G401 (cell line): Measurements from ENCODE around the gene ATP8A1. TPM values are rescaled to one million over a fixed set of nuclear protein-coding genes. Genes with fewer than 3 reads are reported as not detected.
"Not testable (repeated sequence)": the region's sequence is repeated elsewhere in the genome, so short reads cannot be mapped to it uniquely, and the experiment has no call there.

Experiments
- DNase-seq: peaks from one replicate; pipeline ENCODE4 v3.0.0-alpha.2; 2015; ENCODE audit warnings: low spot score
- in situ Hi-C: cut with HindIII; loops from 2 replicates; pipeline ENCODE4 v1.10.0; 2016; ENCODE audit warnings: low sequenced_read_pairs, mixed read lengths
- total RNA-seq: library from RNA; depleted of rRNA; stranded (reverse); fragments of >200 nt; shearing (Covaris generic); gene quantifications from 2 replicates; pipeline ENCODE4 v1.2.3, GENCODE V29; 2014

Gene ATP8A1
- total RNA-seq, 1 experiment from 2014 or later = 9.2 TPM

DNA sequence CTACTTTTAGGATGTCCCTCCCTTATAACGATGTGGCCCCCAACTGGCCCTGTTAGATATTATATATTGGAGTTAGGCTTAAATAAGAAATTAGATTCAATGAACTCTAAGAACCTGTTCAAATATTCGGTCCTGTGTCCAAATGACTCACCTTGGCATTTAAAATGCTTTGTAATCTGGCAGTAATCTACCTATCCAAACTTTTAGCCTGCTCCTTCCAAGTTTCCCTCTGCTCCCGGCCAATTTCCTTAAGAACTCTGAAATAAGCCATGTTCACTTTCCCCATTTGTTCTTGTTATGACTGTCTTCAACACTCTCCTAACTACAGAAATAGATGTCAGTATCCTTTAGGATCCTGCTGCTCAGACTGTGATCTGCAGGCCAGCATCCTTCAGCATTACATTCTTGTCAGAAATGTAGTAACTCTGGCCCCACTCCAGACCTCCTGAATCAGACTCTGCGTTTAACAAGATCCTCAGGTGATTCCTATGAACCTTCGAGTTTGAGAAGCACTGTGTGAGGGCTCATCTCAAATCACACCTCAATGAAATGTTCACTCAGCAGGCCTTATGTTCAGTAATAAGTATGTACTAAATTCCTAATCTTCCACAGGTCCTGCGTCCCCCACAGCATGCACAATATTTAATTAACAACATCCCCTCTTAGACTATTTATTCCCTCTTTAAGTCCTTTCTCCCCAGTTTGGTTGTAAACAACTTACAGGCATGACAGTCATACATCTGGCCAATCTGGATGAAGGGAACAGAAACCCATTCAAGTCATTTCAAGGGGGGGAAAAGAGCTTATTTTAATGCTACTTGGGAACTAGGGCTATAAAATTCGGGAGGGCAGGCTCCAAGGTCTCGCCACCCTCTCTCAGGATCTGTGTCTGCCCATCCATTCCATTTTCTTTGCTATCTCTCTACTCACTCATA lies 3.0 kb downstream of the ATP8A1 start:
- in situ Hi-C loops = no loop called here

DNA sequence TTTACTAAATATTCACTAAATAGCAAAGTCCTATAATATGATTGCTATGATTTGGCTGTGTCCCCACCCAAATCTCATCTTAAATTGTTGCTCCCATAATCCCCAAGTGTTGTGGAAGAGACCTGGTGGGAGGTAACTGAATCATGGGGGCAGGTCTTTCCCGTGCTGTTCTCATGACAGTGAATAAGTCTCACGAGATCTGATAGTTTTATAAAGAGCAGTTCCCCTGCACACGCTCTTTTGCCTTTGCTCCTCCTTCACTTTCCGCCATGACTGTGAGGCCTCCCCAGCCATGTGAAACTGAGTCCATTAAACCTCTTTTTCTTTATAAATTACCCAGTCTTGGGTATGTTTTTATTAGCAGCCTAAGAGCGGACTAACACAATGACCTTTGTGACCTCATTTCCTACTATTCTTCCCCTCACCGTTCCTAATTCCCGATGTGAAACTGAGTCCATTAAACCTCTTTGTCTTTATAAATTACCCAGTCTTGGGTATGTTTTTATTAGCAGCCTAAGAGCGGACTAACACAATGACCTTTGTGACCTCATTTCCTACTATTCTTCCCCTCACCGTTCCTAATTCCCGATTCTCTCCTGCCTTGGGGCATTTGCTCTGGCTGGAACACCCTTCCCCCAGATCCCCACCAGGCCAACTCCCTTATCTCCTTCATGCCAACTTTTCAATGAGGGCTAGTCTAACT lies 4.2 kb downstream of the ATP8A1 start:
- DNase-seq, in situ Hi-C loops: not testable (repeated sequence)

More for the DNA sequence above, 3.0 kb downstream of the ATP8A1 start:
- no peak for DNase-seq

DNA sequence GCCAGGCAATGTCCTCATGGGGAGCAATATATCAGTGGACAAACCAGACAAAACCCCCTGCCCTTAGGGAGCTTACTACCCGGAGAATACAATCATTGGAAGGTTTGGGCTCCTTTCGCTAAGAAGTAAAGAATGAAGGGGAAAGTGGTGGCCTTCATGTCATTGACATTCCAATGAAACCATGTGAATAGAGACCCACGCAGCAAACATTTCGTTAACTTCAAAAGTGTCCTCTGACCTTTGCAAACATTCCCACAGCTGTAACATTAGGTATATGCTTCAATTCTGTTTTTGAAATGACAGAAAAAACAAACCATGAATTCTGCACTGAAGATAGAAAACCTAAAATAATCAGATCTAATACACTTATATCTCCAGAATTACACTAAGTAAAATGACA lies 7.0 kb downstream of the ATP8A1 start:
- DNase-seq = no peak
- in situ Hi-C loops = no loop called here

DNA sequence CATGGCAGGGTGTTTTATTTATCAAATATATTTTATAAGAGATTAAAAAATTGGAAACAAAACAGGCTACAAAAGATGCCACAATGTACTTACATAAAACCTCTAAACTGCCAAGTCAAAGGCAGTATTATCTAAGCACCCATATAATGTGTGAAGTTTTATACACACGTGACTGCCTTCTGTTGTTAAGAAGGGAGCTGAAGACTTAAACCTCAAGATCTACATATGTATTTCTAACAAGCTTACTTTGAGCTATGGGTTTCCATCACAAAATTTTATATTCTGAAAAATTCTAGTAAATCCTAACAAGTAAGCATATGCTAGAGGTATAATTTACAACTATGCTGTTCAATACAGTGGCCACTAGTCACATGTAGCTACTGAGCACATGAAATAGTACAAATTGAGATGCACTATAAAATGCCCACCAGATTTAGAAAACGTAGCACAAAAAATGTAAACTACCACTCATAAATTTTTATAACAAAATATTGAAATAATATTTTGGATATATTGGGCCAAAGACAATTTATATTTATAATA lies 9.8 kb downstream of the ATP8A1 start:
- DNase-seq = no peak
- in situ Hi-C loops = no loop called here

DNA sequence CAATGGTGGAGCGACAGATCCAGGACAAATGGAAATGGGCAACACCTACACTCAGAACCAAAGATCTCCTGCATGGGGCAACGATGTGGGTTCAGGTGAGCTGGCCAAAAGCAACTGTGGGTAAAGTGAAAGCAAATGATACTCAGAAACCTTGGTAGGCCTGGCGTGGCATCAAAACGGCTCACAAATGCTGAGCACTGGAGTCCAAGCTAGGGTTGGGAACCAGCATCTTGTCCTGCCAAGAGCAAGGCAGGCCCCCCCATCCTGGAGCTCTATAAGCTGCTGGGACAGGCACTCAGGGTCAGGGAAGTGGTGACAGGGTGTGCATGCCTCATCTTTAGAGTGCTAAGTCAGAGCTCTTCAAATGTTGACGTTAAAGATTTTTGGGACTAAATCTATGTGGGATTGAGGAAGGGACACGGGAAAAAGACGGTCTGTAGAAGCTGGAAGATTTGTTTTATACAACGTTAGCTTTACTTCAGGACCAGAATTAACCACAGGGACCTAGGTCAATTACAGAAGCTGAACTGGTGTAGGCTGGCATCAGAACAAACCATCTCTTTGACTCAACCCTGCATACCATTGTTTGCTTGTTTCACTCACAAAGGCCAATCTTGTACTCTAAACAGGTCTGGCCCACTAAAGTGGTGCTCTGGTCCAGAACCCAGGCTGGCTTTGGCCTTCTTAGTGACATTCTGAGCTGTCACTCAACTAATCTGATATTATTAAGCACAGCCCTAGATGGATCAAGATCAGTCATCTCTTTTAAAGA lies 10.7 kb downstream of the ATP8A1 start:
- in situ Hi-C loops = no loop called here
- DNase-seq = no peak

DNA sequence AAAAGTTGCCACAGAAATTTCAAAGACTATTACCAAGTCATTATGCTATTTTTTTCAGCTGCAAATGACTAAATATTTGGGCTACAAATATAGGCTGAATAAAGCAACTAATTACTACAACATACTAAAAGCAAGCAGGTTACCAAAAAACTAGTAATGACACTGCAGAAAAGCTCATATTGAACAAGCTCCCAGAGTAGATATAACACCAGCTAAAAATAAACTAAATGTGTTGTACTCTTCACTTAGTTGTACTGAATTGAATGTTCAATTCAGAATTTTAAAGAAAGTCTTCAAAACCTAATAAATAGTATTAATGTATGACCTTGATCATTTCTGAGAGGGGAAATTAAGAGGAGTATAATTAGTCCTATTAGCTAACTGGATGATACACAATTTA lies 12.0 kb downstream of the ATP8A1 start:
- in situ Hi-C loops = no loop called here
- DNase-seq = no peak

DNA sequence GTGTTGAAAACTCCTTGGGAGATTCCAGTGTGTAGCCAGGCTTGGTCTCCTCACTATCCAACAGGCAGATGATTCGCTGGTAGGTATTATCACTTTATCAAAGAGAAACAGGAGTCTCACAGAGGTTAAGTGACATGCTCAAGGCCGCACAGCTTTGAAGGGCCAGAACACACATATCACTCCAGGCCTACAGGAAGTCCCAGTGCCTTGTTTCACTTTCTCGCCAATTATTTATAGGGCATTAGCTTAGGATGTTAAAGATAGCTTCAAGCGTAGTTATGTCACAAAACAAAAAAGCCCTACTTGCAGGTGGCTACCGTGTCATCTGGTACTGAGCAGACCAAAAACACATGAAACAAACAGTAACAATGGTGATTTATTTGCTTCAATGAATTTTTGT lies 13.2 kb downstream of the ATP8A1 start:
- in situ Hi-C loops = no loop called here
- no peak for DNase-seq

DNA sequence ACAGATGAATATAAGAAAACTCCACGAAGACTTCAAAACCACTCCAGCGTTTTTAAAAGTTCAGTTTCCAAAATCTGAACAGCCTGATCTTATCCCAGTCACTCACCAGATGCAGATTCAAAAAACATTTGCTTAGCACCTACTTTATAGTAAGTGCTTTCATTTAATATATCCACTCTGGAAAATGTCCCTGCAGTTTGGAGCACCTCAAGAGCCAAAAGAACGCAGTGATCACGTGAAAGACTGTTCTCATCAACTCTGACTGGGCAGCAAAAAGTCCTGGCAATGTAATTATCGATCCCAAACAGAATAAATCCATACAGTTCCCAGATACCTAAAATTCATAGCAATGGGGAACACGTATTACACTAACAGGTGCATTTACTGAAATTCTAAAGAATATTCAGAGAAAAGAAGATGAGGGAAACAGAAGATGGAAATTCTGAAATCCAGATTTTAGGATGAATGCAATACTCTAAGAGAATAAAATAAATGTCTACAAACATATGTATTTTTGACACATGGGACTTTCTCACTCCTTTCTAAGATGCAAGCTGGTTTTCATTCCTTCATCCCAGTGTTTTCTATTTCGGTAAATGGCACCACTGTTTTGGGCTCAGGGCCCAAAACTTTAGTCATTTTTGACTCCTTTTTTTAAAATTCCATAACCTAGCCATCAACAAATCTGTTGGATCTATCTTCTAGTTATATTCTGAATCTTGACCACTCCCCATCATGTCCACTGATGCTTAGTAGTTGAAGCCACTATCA lies 13.9 kb downstream of the ATP8A1 start:
- in situ Hi-C loops = no loop called here

DNA sequence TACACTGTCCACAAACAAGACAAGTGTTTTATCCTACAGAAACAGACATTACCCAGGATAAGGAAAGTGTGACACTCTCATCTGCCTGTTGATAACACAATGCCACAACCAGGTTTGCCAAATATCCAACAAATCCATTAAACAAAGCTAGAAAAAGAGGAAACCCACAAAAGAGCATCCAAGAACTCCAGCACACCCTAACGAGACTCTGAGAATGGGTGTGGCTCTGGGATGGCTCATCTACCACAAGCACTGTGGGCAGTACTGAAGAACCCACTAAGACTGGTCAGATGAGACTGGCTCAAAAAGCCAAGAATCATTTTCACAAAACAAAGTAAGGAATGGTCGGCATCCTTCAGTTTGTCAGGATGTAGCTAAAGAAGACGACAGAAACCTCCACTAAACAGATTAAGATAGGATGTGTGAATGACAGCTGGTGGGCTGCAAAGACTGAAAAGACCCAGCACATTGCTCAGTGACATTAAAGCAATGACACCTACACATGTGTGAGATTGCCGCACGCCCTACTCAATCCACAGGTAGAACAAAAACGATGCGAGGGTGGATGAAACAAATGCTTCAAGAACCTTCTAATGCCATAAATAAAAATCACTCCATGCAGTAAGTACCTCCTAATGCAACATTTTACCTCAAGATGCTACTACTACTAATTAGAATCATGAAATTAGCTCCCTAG lies 14.7 kb downstream of the ATP8A1 start:
- in situ Hi-C loops = no loop called here
- no peak for DNase-seq

More for the DNA sequence above, 13.9 kb downstream of the ATP8A1 start:
- no peak for DNase-seq

DNA sequence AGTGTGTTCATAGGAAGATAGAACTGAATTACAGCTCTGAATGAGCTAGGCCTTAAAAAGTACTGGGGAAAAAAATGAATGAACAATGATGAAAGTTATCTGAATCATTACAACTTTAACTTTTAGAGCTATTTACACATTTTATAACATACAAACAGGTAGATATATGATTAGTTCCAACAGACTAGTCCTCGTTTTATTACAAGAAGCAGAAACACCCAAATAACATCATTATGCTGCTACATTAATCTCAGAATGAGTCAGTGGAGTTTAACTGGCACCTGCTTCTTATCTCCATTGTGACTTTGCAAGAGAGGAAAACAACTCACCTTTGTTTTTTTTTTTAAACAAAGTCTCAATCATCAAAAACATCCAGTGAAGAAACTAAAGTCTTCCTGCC lies 15.2 kb downstream of the ATP8A1 start:
- DNase-seq = no peak
- in situ Hi-C loops = no loop called here

DNA sequence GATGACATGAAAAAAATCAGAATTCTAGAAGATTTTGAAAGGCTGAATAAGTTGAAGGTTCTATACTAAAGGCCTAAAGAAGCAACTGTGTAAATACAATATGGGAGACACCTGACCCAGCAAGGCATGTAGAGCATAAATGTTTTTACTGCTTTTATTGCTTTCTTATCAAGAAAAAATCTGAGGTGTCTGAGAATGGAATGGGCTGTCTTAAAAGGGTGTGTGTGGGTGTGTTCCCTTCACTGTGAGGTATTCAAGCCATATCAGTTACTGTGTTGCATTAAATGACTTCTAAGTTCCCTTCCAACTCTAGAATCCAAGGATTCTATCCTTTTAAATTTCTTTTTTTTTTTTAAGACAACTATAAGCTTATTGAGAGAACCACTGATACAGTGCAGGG lies 15.7 kb downstream of the ATP8A1 start:
- in situ Hi-C loops = no loop called here
- no peak for DNase-seq

DNA sequence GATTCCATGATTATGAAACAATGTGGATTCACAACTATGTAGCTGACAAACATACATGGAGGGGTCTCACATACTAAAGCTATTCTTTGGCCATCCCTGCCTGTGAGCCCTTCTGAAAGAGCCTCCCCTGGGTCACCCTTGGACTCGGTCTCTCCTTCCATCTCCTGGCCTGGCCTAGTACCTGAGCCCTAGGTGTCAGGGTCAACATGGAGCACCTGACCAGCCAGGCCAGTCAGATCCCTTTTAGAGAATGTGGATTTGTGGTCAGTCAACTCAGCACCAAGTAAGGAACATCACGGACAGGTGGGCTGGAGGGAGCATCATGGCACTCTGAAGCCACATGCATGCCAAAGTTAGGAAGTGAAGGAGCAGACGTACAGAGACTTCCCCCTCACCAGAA lies 16.3 kb downstream of the ATP8A1 start:
- DNase-seq = no peak
- in situ Hi-C loops = no loop called here

DNA sequence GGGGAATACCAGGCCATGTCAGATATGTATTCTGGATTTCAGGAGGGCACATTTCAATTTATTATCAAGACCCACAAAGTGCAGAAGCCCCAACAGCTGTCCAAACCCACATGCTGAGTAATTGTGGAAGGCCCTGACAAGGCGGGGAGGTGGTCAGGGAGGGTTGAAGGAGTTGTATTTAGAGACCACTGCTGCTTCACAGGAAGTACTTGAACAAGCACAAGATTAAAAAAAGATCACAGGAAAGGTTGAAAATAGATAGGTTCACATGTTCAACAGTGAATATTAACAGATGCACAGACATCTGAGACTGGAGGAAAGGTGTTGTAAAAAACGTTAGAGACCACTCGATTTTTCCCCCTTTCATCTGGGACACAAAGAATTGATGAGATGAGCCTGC lies 17.9 kb downstream of the ATP8A1 start:
- DNase-seq = no peak
- in situ Hi-C loops = no loop called here

DNA sequence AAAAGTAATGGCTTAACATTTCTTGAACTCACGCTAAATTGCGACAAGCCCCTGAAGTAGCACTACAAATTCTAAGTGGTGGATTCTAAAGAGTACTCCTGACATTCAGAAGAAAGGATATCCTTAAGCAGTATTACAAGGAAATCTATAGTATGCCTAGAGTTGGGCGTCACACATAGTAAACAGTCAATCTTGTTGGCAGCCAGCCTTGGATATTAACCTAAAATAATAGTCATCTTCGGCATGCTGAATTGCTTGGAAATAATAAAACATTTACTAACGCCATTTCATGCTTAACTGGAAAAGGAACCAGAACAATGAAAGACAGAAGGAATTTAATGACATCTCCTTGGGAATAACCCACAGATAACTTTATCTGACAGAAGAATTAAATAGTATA lies 18.6 kb downstream of the ATP8A1 start:
- in situ Hi-C loops = no loop called here
- no peak for DNase-seq

DNA sequence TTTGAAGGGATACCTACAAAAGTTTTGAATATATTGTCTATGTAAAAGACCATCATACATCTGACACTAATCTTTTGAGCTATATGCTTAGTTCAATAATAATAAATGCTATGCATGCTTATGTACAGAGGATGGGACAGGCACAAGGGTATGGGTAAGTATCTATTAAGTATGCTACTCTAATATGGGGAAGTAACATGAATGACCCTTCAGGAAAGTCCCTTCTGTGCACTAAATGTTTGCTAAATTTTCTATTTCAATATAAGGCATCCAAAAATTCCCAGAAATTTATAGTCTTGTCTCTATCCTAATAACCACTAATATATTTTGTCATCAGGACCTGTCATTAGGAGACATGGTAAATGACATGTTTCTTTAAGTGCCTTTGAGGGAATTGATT lies 19.0 kb downstream of the ATP8A1 start:
- DNase-seq = no peak
- in situ Hi-C loops = no loop called here

DNA sequence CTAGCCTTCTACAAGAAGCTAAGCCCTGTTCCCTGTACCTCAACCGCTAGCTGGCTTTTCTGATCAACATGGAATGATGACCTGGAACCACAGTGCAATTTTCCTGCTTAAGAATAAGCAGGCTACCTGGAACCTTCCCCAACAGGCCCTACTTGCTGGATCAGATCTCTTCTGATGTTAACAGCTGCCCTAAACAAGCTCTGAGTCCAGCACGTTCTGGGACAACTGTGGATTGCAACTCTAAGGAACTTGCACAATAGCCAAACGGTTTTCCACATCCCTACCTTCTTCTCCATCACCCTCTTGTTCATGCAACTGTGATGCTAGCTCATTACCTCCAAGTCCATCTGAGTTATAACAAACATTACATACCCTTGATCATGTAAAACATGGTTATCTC lies 19.8 kb downstream of the ATP8A1 start:
- DNase-seq = no peak
- in situ Hi-C loops = no loop called here

DNA sequence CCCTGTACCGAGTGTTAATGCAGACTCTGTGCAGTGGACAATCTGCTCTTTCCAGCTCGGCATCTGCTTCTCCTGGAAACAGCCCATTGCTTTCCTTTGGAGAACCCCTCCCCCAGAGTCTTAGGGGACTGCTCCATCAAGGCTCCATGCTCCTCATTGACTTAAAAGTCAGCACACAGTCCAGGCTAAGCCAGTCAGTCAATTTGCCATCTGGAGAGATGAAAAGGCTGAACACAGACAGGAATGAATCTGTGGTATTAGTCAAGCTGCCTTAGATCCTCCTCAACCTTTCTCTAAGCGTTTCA lies 20.3 kb downstream of the ATP8A1 start:
- in situ Hi-C loops = no loop called here
- no peak for DNase-seq

DNA sequence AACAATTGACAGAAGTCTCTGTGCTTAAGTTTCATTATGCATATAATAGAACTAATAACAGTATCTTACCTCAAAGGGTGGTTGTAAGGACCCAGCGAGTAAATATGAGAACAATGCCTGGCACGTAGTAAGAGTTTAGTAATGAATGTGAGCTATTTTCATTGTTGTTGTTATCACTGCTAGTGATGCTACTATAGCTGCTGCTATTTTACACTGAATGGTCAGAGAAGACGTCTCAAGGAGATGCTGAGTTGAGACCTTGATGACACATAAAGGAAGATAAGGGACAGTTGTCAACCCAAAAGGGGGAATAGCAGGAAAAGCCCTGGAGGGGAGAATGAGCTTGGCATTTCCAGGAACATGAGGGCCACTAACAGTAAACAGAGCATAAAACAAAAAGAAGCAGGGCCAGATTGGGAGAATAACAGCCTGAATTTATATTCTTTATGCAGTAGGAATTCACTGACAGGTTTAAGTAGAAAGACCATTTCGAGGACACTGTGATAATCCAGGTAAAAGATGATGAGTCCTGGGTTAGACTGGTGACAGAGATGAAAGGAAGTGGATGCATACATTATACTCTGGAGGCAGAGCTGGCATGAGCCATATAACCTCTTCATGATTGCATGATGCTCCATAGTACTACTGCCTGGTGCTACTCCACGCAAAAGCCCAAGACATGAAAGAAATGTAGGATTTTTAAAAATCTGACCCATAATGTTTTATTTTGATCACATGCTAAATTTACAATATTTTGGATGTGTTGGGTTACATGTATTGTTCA lies 23.1 kb downstream of the ATP8A1 start:
- in situ Hi-C loops = no loop called here
- DNase-seq = no peak
